B cell (primary cell): ENCODE measurements around the gene FAF1. TPM values are rescaled to one million over a fixed set of nuclear protein-coding genes. Genes with fewer than 3 reads are reported as not detected.

ENCODE experiments used
- ATAC-seq: fragments of 200-7000 bp; cut with Tn5 transposase; one replicate; pipeline ENCODE4 v1.10.0; 2021; ENCODE audit warnings: low read depth, mild to moderate bottlenecking, moderate number of reproducible peaks, moderate library complexity
- CTCF ChIA-PET: fragments of 350-600 bp; sonication (Branson Sonifier 250); formaldehyde crosslinking; loops from one replicate; lab custom pipeline; 2021; ENCODE audit warnings: antibody characterized with exemption, inconsistent platforms; lab: Charles Lee
- POLR2A ChIA-PET: fragments of 350-600 bp; sonication (Branson Sonifier 250); formaldehyde crosslinking; loops from one replicate; lab custom pipeline; 2021; ENCODE audit warnings: antibody characterized with exemption; lab: Charles Lee
- DNase-seq: peaks from one replicate; pipeline ENCODE4 v3.0.0; 2013
- H2AFZ ChIP-seq: 2 replicates; pipeline ENCODE4 v1.6.1; 2012; ENCODE audit warnings: mild to moderate bottlenecking, low read depth, low read length; ENCODE audit not compliant: insufficient read depth, poor library complexity, severe bottlenecking
- H3K27ac ChIP-seq, 2 donors: 1 replicate in 1 of 2; 2 replicates in 1 of 2; pipeline ENCODE4 v1.5.1; 2012 to 2013; ENCODE audit warnings: low read length in 2 of 2, mild to moderate bottlenecking in 2 of 2, moderate library complexity in 1 of 2
- H3K27me3 ChIP-seq, 4 experiments: fragments of 200-600 bp in 1 of 4; sonication (generic) in 1 of 4; replicated peaks in 1 of 4; 1 replicate in 2 of 4; 2 replicates in 2 of 4; pipeline versions ENCODE4 v1.6.1 to v1.7.0; 2013 to 2016; ENCODE audit warnings: low read length in 3 of 4, mild to moderate bottlenecking in 2 of 4, mixed read lengths in 1 of 4, moderate library complexity in 1 of 4; ENCODE audit not compliant: insufficient read depth in 4 of 4, control insufficient read depth in 3 of 4; ENCODE audit errors: control extremely low read depth in 1 of 4
- H3K36me3 ChIP-seq, 2 experiments: replicated peaks in 1 of 2; 1 replicate in 1 of 2; 2 replicates in 1 of 2; pipeline versions ENCODE4 v1.6.1 to v1.7.1; 2013; ENCODE audit warnings: low read length in 1 of 2; ENCODE audit not compliant: insufficient read depth in 2 of 2, control insufficient read depth in 1 of 2; ENCODE audit errors: control extremely low read depth in 1 of 2, extremely low read depth in 1 of 2
- H3K4me1 ChIP-seq, 2 donors: fragments of 200-600 bp in 1 of 2; sonication (generic) in 1 of 2; 1 replicate in 1 of 2; 2 replicates in 1 of 2; pipeline versions ENCODE4 v1.5.1 to v1.6.1; 2013 to 2017; ENCODE audit warnings: low read length in 2 of 2; ENCODE audit not compliant: control insufficient read depth in 2 of 2, insufficient read depth in 2 of 2
- H3K4me2 ChIP-seq: replicated peaks from 2 replicates; pipeline ENCODE3; 2012; ENCODE audit warnings: mild to moderate bottlenecking, low read depth, low read length; ENCODE audit not compliant: poor library complexity, severe bottlenecking
- H3K4me3 ChIP-seq, 5 experiments: fragments of 200-600 bp in 1 of 5; sonication (generic) in 1 of 5; 1 replicate in 3 of 5; 2 replicates in 2 of 5; pipeline versions ENCODE4 v1.5.1 to v1.7.0; 2011 to 2016; ENCODE audit warnings: low read length in 4 of 5, mild to moderate bottlenecking in 4 of 5, low read depth in 2 of 5, control low read depth in 1 of 5, moderate library complexity in 1 of 5; ENCODE audit not compliant: insufficient read depth in 1 of 5; ENCODE audit errors: control extremely low read depth in 1 of 5, extremely low read depth in 1 of 5
- H3K79me2 ChIP-seq: fragments of 200-600 bp; sonication (generic); one replicate; pipeline ENCODE4 v1.6.0; 2016; ENCODE audit warnings: low read length; ENCODE audit not compliant: control insufficient read depth, insufficient read depth
- H3K9ac ChIP-seq: fragments of 200-600 bp; sonication (generic); 2 replicates; pipeline ENCODE4 v1.6.1; 2017; ENCODE audit warnings: mild to moderate bottlenecking, low read length, moderate library complexity
- H3K9me3 ChIP-seq, 3 donors: one replicate each; pipeline versions ENCODE4 v1.6.1 to v1.7.1; 2013; ENCODE audit warnings: low read length in 2 of 3; ENCODE audit not compliant: control insufficient read depth in 2 of 3, insufficient read depth in 1 of 3; ENCODE audit errors: control extremely low read depth in 1 of 3
- H4K20me1 ChIP-seq: 2 replicates; pipeline ENCODE4 v1.6.0; 2012; ENCODE audit warnings: mild to moderate bottlenecking, low read length; ENCODE audit not compliant: insufficient read depth, control insufficient read depth, poor library complexity, severe bottlenecking
- H3K27ac Mint-ChIP-seq: one replicate; pipeline ENCODE4 v1.8.0; 2021; ENCODE audit warnings: mixed read lengths
- H3K27me3 Mint-ChIP-seq: one replicate; pipeline ENCODE4 v1.8.0; 2021; ENCODE audit warnings: mixed read lengths
- H3K4me1 Mint-ChIP-seq: one replicate; pipeline ENCODE4 v1.8.0; 2021; ENCODE audit warnings: mixed read lengths
- H3K4me3 Mint-ChIP-seq: one replicate; pipeline ENCODE4 v1.8.0; 2021; ENCODE audit warnings: mixed read lengths
- H3K9me3 Mint-ChIP-seq: one replicate; pipeline ENCODE4 v1.8.0; 2022; ENCODE audit warnings: mixed read lengths; ENCODE audit not compliant: insufficient read depth
- CTCF ChIP-seq: fragments of 200-600 bp; IDR thresholded peaks from one replicate; pipeline ENCODE4 v1.8.0; 2022; ENCODE audit warnings: antibody characterized with exemption, mild to moderate bottlenecking
- EZH2 ChIP-seq: IDR thresholded peaks from 2 replicates; pipeline ENCODE4 v1.6.1; 2012; ENCODE audit warnings: borderline replicate concordance, low read depth, mild to moderate bottlenecking, moderate library complexity, low read length; ENCODE audit not compliant: insufficient read depth, poor library complexity, severe bottlenecking
- WGBS: methylation state at CpG from one replicate; pipeline ENCODE4 v1.1.5; 2013; ENCODE audit warnings: missing lambda C conversion rate; ENCODE audit not compliant: insufficient coverage; 5-methylcytosine and 5-hydroxymethylcytosine counted together
- intact Hi-C: fragments of 100-400 bp; cut with micrococcal nuclease; formaldehyde crosslinking; loops from one replicate; pipeline ENCODE4 v1.10.0; 2022
- polyA plus RNA-seq: library from polyadenylated mRNA; depleted of rRNA; stranded (reverse); fragments of >200 nt; gene quantifications from 2 replicates; pipeline ENCODE4 v1.2.3, GENCODE V29; 2012
- total RNA-seq, 2 donors: library from RNA; stranded (reverse); fragments of 120-200 nt in 1 of 2; gene quantifications; 1 replicate in 1 of 2; 2 replicates in 1 of 2; pipeline versions ENCODE4 v1.2.3 to v1.2.4, GENCODE V29; 2013 to 2022

The FAF1 gene
- total and polyA plus RNA-seq, 2 donors (not counting 1 experiment from before 2014, with no cell fraction given): 10.1 to 58.4 TPM

- POLR2A ChIA-PET: no interaction called here
Measured at GRCh38 chr1:50667272-50667671, 292.8 kb downstream of the FAF1 start.

GRCh38 chr1:50666849-50667248 lies 293.2 kb downstream of the FAF1 start:
- Histone ChIP-seq H3K27me3 (no peaks in the 10 kb centered on the region), H3K9ac (no peak overlapping the region), H3K9me3 (no peaks in the 10 kb centered on the region), H3K4me1 (peaks cover 0 to 9% of the 10 kb centered on the region in 2 donors), H3K36me3 (no peaks in the 10 kb centered on the region), H3K4me3 (no peak overlapping the region), H3K27ac (peak overlapping the region in 1 of 2 donors; percentile 3), H4K20me1 (no peaks in the 10 kb centered on the region), H3K79me2 (no peaks in the 10 kb centered on the region), H3K4me2 (no peak overlapping the region), H2AFZ (no peak overlapping the region)
- no peak overlapping the region for H3K27ac Mint-ChIP-seq
- no peak for DNase-seq
- ChIA-PET POLR2A (no interaction called here), CTCF (no interaction called here)
- intact Hi-C loops: no loop called here
- TF ChIP-seq EZH2 (no peak), CTCF (no peak)
- peaks cover 17% of the 10 kb centered on the region for H3K4me1 Mint-ChIP-seq
- H3K4me3 Mint-ChIP-seq: no peak overlapping the region
- H3K27me3 Mint-ChIP-seq: no peaks in the 10 kb centered on the region
- H3K9me3 Mint-ChIP-seq: no peaks in the 10 kb centered on the region
- no peak for ATAC-seq

More at GRCh38 chr1:50667272-50667671, 292.8 kb downstream of the FAF1 start:
- H3K4me3 ChIP-seq: no peak overlapping the region
- no peaks in the 10 kb centered on the region for H3K9me3 ChIP-seq
- no peak overlapping the region for H3K4me3 Mint-ChIP-seq
- CTCF ChIA-PET: no interaction called here
- peaks cover 17% of the 10 kb centered on the region for H3K4me1 Mint-ChIP-seq
- H3K4me2 ChIP-seq: peak overlapping the region; percentile 29
- no peaks in the 10 kb centered on the region for H3K9me3 Mint-ChIP-seq
- WGBS: 33% methylated on average over 1 of the region's 2 CpGs
- no peaks in the 10 kb centered on the region for H3K36me3 ChIP-seq
- no peaks in the 10 kb centered on the region for H3K27me3 ChIP-seq
- H3K79me2 ChIP-seq: no peaks in the 10 kb centered on the region
- DNase-seq: no peak
- H3K4me1 ChIP-seq: peaks cover 0 to 9% of the 10 kb centered on the region in 2 donors
- intact Hi-C loops: no loop called here
- no peak overlapping the region for H2AFZ ChIP-seq
- H3K27ac ChIP-seq: peak overlapping the region in 1 of 2 donors; percentile 3
- H3K9ac ChIP-seq: no peak overlapping the region
- peak overlapping the region; percentile 11 for H3K27ac Mint-ChIP-seq
- no peak for TF ChIP-seq EZH2
- TF ChIP-seq CTCF: no peak
- no peaks in the 10 kb centered on the region for H3K27me3 Mint-ChIP-seq
- no peaks in the 10 kb centered on the region for H4K20me1 ChIP-seq
- no peak for ATAC-seq
